H7 (cell line): ENCODE measurements around the gene BCL2L11. TPM values are rescaled to one million over a fixed set of nuclear protein-coding genes. Genes with fewer than 3 reads are reported as not detected.
A peak's percentile ranks its signal among the peaks of the same experiment; 100 is the strongest.

ENCODE experiments used
- DNase-seq: peaks from one replicate; pipeline ENCODE4 v3.0.0; 2012
- H3K27me3 ChIP-seq: 2 replicates; pipeline ENCODE4 v1.6.0; 2011; ENCODE audit warnings: mild to moderate bottlenecking, low read length; ENCODE audit not compliant: control insufficient read depth, insufficient read depth
- H3K36me3 ChIP-seq: replicated peaks from 2 replicates; pipeline ENCODE4 v1.5.1; 2011; ENCODE audit warnings: low read length; ENCODE audit not compliant: control insufficient read depth, insufficient read depth
- H3K4me3 ChIP-seq: 2 replicates; pipeline ENCODE4 v1.5.1; 2011; ENCODE audit warnings: low read depth, mild to moderate bottlenecking, control low read depth, low read length, moderate library complexity; ENCODE audit not compliant: insufficient read depth
- total RNA-seq: library from RNA; depleted of rRNA; stranded (reverse); fragments of >200 nt; shearing (Covaris generic); gene quantifications from 2 replicates; pipeline ENCODE4 v1.2.3, GENCODE V29; 2014

Gene BCL2L11
- total RNA-seq, 1 experiment from 2014 or later = 11.3 TPM

DNA sequence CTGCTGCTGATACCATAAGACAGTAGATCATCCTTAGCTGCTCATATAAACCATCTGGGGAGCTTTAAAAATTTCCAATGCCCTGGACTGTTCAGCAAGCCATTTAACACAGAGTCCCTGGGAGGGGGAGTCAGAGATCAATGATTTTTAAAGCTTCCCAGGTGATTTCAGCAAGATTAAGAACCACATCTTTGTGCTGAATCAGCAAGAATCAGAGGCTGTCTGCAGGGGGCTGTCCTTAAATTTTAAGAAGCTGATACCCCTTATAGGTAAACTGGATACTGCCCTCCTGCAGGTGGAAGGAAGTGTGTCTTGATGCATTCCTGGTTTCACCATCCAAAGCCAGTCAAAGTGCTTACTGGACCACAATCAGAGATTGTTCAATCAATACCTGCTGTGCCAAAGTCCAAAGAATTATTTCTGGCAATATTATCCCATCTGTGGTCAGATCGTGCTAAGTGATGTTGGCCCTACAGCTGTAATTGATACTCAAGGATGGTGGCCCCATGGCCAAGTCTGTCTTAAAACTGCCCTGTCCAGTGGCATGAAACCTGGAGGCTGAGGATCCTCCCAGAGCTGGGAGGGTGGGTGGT, 72.2 kb downstream of the BCL2L11 start:
- Histone ChIP-seq H3K27me3 (no peaks in the 10 kb centered on the region), H3K4me3 (no peak overlapping the region), H3K36me3 (no peaks in the 10 kb centered on the region)
- DNase-seq = no peak

- H3K4me3 ChIP-seq = no peak overlapping the region
- DNase-seq = peak; percentile 69
- no peaks in the 10 kb centered on the region for H3K36me3 ChIP-seq
- no peaks in the 10 kb centered on the region for H3K27me3 ChIP-seq
Measured at GRCh38 chr2:111194835-111195621, 74.3 kb downstream of the BCL2L11 start.

DNA sequence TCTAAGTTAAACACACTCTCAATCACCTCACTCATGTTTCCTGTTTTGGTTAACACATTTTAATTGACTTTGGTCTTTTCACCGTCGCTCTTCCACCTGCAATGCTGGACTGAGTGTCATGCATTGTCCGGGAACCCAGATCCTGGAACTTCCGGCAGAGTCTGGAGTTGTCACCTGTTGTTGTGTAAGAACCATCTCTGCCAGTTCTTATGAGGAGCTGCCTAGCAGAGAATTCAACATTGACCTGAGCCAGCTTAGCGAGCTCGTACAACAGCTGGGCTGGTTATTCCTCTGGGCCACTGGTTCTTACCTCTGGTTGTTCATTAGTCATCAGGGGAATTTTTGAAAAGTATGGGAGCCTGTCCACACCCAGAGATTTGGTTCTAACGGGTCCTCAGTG, 75.7 kb downstream of the BCL2L11 start:
- H3K36me3 ChIP-seq = no peaks in the 10 kb centered on the region
- DNase-seq = no peak
- no peak overlapping the region for H3K4me3 ChIP-seq
- no peaks in the 10 kb centered on the region for H3K27me3 ChIP-seq

- no peak for DNase-seq
- Histone ChIP-seq H3K36me3 (no peaks in the 10 kb centered on the region), H3K27me3 (no peaks in the 10 kb centered on the region), H3K4me3 (no peak overlapping the region)
Measured at GRCh38 chr2:111198701-111199100, 78.0 kb downstream of the BCL2L11 start.

- H3K4me3 ChIP-seq = no peak overlapping the region
- H3K27me3 ChIP-seq = no peaks in the 10 kb centered on the region
- DNase-seq = no peak
- H3K36me3 ChIP-seq = no peaks in the 10 kb centered on the region
Measured at GRCh38 chr2:111199840-111200239, 79.1 kb downstream of the BCL2L11 start.

- Histone ChIP-seq H3K4me3 (no peak overlapping the region), H3K36me3 (no peaks in the 10 kb centered on the region), H3K27me3 (no peaks in the 10 kb centered on the region)
- no peak for DNase-seq
Measured at GRCh38 chr2:111200333-111200881, 79.7 kb downstream of the BCL2L11 start.

DNA sequence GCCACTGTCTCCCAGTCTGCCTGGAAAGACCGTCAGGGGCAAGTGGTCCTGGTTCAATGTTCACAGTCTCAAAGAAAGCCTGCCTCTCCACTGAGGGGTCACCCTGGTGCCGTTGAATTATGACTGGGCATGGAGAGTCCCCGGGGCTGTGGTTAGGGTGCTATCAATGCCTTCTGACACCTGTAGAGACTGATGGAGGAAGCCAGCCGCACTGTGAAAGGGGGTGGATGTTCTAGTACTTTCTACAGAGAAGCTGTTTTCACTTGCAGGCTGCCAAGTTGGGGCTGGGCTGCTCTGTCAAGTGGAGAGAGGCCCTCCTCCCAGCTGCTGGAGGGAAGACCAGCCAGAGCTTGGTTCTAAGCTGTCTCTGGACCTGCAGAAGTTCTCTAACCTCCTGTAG, 80.5 kb downstream of the BCL2L11 start:
- H3K27me3 ChIP-seq = no peaks in the 10 kb centered on the region
- H3K36me3 ChIP-seq = no peaks in the 10 kb centered on the region
- H3K4me3 ChIP-seq = no peak overlapping the region
- no peak for DNase-seq

DNA sequence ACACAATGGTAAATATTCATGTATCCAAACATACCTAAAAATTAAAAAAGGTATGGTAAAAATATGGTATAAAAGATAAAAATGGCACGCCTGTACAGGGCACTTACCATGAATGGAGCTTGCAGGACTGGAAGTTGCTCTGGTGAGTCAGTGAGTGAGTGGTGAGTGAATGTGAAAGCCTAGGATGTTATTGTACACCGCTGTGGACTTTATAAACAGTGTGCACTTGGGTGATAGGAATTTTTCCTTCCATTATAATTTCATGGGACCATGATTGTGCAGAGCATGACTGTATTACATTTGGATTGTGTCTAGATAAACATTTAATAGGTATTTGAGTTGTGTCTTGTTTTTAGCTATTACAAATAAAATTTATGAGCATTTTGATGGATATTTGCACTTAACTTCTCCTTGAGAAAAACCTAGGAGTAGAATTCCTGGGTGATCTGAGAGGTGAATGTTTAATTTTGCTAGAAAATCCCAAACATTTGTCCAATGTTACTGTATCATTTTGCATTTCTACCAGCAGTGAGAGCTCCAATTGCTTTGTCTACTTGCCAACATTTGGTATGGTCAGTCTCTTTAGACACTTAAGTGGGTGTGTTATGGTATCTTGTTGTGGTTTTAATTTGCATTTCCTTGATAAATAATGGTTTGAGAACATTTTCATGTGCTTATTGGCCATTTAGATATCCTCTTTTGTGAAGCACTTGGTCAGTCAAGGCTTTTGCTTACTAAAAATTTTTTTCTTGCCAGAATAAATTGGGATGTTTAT, 81.7 kb downstream of the BCL2L11 start:
- Histone ChIP-seq H3K27me3 (no peaks in the 10 kb centered on the region), H3K36me3 (no peaks in the 10 kb centered on the region), H3K4me3 (no peak overlapping the region)
- DNase-seq = no peak

GRCh38 chr2:111204706-111205105, 84.0 kb downstream of the BCL2L11 start:
- no peaks in the 10 kb centered on the region for H3K36me3 ChIP-seq
- DNase-seq = no peak
- H3K27me3 ChIP-seq = no peaks in the 10 kb centered on the region
- no peak overlapping the region for H3K4me3 ChIP-seq

- Histone ChIP-seq H3K27me3 (no peaks in the 10 kb centered on the region), H3K4me3 (no peak overlapping the region), H3K36me3 (no peaks in the 10 kb centered on the region)
- no peak for DNase-seq
Measured at GRCh38 chr2:111205774-111206173, 85.1 kb downstream of the BCL2L11 start.

DNA sequence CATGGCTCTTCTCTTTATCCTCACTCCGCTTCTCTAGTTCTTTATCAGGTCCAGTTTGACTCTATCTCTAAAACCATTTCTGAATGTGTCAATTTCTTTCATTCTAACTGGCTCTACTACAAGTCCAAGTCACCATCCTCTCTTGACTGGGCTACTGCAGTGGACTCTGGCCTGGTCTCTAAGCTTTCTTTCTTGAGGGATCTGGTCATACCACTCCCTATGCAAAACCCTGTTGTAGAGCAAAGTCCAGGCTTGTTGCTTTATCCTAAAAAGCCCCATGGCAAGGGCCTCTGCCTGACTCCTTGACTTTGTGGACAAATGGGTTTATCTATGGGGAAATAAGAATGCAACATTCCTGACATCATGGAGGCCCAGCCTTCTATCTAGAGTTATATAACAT, 87.1 kb downstream of the BCL2L11 start:
- H3K27me3 ChIP-seq = no peaks in the 10 kb centered on the region
- H3K4me3 ChIP-seq = no peak overlapping the region
- DNase-seq = no peak
- H3K36me3 ChIP-seq = no peaks in the 10 kb centered on the region

GRCh38 chr2:111208639-111209038, 87.9 kb downstream of the BCL2L11 start:
- Histone ChIP-seq H3K4me3 (no peak overlapping the region), H3K36me3 (no peaks in the 10 kb centered on the region), H3K27me3 (no peaks in the 10 kb centered on the region)
- DNase-seq = no peak

GRCh38 chr2:111209045-111209514, 88.4 kb downstream of the BCL2L11 start:
- no peaks in the 10 kb centered on the region for H3K36me3 ChIP-seq

DNA sequence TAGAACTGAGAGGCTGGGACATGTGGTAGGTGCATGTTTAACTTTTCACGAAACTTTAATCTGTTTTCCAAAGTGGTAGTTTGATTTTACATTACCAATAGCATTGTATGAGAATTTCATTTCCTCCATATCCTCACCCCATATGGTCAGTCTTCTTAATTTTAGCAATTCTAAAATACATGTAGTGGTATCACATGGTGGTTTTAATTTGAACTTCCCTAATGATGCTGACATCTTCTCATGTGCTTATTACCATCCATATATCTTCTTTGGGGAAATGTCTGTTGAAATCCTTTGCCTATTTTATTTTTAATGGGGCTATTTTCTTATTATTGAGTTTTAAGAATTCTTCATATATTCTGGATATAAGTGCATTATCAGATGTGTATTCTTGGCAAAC, 89.3 kb downstream of the BCL2L11 start:
- no peaks in the 10 kb centered on the region for H3K27me3 ChIP-seq
- no peaks in the 10 kb centered on the region for H3K36me3 ChIP-seq
- no peak for DNase-seq
- H3K4me3 ChIP-seq = no peak overlapping the region

More at GRCh38 chr2:111209045-111209514, 88.4 kb downstream of the BCL2L11 start:
- no peak for DNase-seq
- H3K27me3 ChIP-seq = no peaks in the 10 kb centered on the region
- no peak overlapping the region for H3K4me3 ChIP-seq
